ENCODE data around the gene DCX. TPM values are rescaled to one million over a fixed set of nuclear protein-coding genes. Genes with fewer than 3 reads are reported as not detected.

DCX gene
- total RNA-seq, 1 experiment from 2014 or later, result 0.13 TPM

DNA sequence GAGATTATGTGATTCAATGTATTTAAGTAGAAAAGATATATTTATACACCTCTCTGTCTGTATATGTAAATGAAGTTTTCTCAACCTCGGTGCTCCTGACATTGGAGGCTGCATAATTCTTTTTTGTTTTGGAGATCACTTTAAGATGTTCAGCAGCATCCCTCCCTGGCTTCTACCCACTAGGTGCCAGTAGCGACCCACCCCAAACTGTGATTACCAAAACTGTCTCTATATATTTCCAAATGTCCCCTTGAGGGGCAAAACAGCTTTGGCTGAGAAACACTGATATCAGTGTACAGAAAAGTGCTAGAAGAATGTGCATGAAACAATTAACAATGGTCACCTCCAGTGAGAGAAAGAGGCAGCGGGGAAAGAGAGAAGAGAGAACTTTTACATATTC lies 51.2 kb downstream of the DCX start:
- ATAC-seq (no peak), DNase-seq (ENCODE audit: low read depth, low spot score) (no peak)
- Histone ChIP-seq H3K9me3 (ENCODE audit: control insufficient read depth, insufficient read depth, low read depth, low read length) (no peaks in the 10 kb centered on the region), H3K4me3 (ENCODE audit: low read depth in 2 of 2, low read length in 2 of 2) (no peak overlapping the region), H3K36me3 (ENCODE audit: control insufficient read depth, insufficient read depth, low read length) (no peaks in the 10 kb centered on the region), H3K4me1 (ENCODE audit: control insufficient read depth, insufficient read depth, low read length) (no peaks in the 10 kb centered on the region), H3K27me3 (ENCODE audit: control insufficient read depth, insufficient read depth, low read length) (no peaks in the 10 kb centered on the region), H3K27ac (ENCODE audit: low read length) (no peak overlapping the region)
- no TSS peak for BruUV-seq (replicated peaks)
- ChIA-PET CTCF (no interaction called here), POLR2A (no interaction called here)
- in situ Hi-C loops (cut with HindIII; ENCODE audit: low pct_unique_long_range_greater_than_20kb, low sequenced_read_pairs), result no loop called here
- TF ChIP-seq, protein P1, sequence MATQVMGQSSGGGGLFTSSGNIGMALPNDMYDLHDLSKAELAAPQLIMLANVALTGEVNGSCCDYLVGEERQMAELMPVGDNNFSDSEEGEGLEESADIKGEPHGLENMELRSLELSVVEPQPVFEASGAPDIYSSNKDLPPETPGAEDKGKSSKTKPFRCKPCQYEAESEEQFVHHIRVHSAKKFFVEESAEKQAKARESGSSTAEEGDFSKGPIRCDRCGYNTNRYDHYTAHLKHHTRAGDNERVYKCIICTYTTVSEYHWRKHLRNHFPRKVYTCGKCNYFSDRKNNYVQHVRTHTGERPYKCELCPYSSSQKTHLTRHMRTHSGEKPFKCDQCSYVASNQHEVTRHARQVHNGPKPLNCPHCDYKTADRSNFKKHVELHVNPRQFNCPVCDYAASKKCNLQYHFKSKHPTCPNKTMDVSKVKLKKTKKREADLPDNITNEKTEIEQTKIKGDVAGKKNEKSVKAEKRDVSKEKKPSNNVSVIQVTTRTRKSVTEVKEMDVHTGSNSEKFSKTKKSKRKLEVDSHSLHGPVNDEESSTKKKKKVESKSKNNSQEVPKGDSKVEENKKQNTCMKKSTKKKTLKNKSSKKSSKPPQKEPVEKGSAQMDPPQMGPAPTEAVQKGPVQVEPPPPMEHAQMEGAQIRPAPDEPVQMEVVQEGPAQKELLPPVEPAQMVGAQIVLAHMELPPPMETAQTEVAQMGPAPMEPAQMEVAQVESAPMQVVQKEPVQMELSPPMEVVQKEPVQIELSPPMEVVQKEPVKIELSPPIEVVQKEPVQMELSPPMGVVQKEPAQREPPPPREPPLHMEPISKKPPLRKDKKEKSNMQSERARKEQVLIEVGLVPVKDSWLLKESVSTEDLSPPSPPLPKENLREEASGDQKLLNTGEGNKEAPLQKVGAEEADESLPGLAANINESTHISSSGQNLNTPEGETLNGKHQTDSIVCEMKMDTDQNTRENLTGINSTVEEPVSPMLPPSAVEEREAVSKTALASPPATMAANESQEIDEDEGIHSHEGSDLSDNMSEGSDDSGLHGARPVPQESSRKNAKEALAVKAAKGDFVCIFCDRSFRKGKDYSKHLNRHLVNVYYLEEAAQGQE (IDR thresholded peaks at IDR 0.05; ENCODE audit: insufficient read depth in 1 of 2, low read depth in 2 of 2, low read length in 1 of 2), result no peak
- TF ChIP-seq POLR2AphosphoS5 (IDR thresholded peaks at IDR 0.05; ENCODE audit: low read depth, low read length), result no peak
- TF ChIP-seq, protein P2, sequence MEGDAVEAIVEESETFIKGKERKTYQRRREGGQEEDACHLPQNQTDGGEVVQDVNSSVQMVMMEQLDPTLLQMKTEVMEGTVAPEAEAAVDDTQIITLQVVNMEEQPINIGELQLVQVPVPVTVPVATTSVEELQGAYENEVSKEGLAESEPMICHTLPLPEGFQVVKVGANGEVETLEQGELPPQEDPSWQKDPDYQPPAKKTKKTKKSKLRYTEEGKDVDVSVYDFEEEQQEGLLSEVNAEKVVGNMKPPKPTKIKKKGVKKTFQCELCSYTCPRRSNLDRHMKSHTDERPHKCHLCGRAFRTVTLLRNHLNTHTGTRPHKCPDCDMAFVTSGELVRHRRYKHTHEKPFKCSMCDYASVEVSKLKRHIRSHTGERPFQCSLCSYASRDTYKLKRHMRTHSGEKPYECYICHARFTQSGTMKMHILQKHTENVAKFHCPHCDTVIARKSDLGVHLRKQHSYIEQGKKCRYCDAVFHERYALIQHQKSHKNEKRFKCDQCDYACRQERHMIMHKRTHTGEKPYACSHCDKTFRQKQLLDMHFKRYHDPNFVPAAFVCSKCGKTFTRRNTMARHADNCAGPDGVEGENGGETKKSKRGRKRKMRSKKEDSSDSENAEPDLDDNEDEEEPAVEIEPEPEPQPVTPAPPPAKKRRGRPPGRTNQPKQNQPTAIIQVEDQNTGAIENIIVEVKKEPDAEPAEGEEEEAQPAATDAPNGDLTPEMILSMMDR (IDR thresholded peaks at IDR 0.05), result no peak
- TF ChIP-seq TCF7L2 (IDR thresholded peaks at IDR 0.05; ENCODE audit: low read depth, low read length), result no peak
- TF ChIP-seq SIN3A (IDR thresholded peaks at IDR 0.05; ENCODE audit: borderline replicate concordance, insufficient read depth, low read depth, low read length), result no peak
- intact Hi-C loops (cut with micrococcal nuclease; ENCODE audit: unreplicated experiment), result no loop called here

DNA sequence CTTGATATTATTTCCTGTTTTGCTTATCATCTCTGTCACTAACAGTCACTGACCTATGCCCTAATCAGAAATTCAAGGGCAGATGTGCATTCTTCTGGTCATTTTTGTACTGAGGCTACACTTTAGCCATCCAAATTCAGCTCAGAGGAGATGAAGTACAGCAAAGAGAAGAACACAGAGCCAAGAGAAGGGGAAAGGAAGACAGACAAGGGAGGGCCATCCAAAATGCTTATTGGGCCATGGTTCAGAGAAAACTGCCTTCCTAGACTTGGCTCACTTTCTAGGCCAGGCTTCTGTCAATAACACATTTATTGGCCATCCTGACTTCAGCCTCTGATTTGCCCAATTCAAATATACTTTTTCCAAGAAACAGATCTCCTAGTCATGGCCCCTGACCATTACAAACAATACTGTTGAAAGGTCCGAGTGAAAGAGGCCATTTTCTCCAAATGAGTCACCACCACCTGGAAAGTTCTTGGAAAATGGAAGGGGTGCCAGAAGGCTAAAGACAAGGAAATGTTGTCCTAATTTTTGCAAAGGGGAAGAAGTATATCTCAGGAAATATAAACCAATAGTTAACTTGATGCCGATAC lies 56.4 kb downstream of the DCX start:
- no peak overlapping the region for H3K27ac ChIP-seq (ENCODE audit: low read length)
- H3K36me3 ChIP-seq (ENCODE audit: control insufficient read depth, insufficient read depth, low read length), result no peaks in the 10 kb centered on the region
- ATAC-seq (no peak), DNase-seq (ENCODE audit: low read depth, low spot score) (no peak)
- ChIA-PET CTCF (no interaction called here), POLR2A (no interaction called here)
- BruUV-seq (replicated peaks), result no TSS peak
- no peaks in the 10 kb centered on the region for H3K27me3 ChIP-seq (ENCODE audit: control insufficient read depth, insufficient read depth, low read length)
- intact Hi-C loops (cut with micrococcal nuclease; ENCODE audit: unreplicated experiment), result no loop called here
- H3K4me1 ChIP-seq (ENCODE audit: control insufficient read depth, insufficient read depth, low read length), result no peaks in the 10 kb centered on the region
- TF ChIP-seq SIN3A (IDR thresholded peaks at IDR 0.05; ENCODE audit: borderline replicate concordance, insufficient read depth, low read depth, low read length), result no peak
- TF ChIP-seq, protein P2 (IDR thresholded peaks at IDR 0.05), result no peak
- TF ChIP-seq TCF7L2 (IDR thresholded peaks at IDR 0.05; ENCODE audit: low read depth, low read length), result no peak
- no peak for TF ChIP-seq POLR2AphosphoS5 (IDR thresholded peaks at IDR 0.05; ENCODE audit: low read depth, low read length)
- TF ChIP-seq, protein P1 (IDR thresholded peaks at IDR 0.05; ENCODE audit: insufficient read depth in 1 of 2, low read depth in 2 of 2, low read length in 1 of 2), result no peak
- H3K4me3 ChIP-seq (ENCODE audit: low read depth in 2 of 2, low read length in 2 of 2), result no peak overlapping the region
- no peaks in the 10 kb centered on the region for H3K9me3 ChIP-seq (ENCODE audit: control insufficient read depth, insufficient read depth, low read depth, low read length)
- in situ Hi-C loops (cut with HindIII; ENCODE audit: low pct_unique_long_range_greater_than_20kb, low sequenced_read_pairs), result no loop called here

Data from Panc1 (cell line).